Measurements from ENCODE around the gene SOWAHC.
"Not testable (repeated sequence)": the region's sequence is repeated elsewhere in the genome, so short reads cannot be mapped to it uniquely, and the experiment has no call there.

The SOWAHC gene

DNA sequence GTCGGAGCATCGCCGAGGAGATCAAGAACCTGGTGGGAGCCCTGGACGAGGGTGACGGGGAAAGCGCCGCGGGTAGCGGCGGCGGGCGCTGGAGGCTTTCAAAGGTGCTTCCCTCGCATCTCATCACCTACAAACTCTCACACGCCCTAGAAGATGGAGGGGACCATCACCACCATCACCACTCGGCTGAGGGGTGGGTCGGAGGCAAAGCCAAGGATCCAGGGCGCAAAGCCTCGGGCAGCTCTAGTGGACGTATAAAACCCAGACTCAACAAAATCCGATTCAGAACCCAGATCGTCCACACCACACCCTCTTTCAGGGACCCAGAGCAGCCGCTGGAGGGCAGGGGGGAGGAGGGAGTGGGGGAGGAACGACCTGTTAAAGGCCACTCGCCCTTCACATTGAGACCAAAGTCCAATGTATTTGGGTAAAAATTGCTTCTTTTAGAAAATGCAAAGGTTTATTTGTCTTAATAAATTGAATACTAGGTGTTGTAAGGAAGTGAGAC is 1.5 kb downstream of the SOWAHC start:
- no peak for DNase-seq

DNA sequence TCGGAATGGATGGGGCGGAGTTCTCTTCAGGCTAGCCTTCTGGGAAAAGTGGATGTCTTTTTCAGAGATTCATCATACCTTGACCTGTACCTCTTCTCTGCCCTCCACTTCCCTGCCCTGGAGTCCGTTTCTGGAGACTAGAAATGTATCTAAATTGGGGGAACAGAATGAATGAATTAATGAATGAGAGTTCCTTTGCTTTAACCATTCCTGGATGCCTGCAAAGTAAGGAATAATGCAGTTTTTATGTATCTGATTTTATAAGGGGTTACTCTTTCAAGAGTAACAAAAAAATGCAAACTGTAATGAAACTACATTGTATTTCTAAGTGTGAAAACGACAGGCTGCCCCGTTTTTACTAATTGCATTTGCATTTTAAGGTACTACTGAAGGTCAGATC is 2.0 kb downstream of the SOWAHC start:
- no peak for DNase-seq

DNA sequence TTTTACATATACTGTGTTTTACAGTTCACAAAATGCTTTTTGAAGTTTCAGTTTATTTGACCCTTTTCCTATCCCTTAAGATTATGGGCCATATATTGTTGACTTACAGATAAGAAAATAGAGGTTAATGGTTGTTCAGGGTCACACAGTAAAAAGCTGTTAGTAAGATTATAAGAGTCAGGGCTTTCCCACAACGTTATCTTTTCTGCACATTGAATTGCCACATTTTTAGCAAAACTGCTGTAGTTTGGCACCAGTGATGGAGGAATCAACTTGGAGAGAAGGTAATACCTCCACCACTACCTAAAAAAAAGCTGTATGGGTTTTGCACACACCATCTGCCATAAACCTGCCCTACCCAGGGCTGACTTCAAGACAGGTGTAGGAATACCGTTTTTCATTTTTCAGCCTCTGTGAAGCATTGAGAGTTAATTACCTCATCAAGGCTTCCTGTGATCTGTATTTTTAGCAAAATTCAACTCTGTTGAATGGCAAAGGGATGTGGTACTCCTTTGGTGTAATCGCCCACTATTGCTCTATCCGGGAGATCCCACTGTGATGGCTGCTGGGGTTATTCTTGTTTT is 5.0 kb downstream of the SOWAHC start:
- DNase-seq: no peak

DNA sequence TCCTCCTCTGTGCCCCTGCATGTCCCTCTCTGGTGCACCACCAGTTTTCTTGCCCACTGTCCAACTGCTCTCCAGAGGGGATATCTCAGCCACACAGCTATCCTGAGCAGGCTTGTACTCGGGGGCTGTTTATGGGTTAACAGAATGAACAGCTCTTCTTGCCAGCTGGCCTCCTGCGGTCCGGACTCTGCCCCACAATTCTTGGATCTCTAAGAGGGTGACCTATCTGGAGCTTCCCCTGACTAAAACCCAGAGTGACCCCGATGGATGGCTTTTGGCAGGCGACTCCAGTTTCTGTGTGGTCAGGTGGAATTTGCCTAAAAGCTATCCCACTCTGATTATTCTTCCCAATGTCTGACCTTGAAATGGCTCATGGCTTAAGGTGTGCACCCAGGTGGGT is 9.1 kb downstream of the SOWAHC start:
- no peak for DNase-seq

DNA sequence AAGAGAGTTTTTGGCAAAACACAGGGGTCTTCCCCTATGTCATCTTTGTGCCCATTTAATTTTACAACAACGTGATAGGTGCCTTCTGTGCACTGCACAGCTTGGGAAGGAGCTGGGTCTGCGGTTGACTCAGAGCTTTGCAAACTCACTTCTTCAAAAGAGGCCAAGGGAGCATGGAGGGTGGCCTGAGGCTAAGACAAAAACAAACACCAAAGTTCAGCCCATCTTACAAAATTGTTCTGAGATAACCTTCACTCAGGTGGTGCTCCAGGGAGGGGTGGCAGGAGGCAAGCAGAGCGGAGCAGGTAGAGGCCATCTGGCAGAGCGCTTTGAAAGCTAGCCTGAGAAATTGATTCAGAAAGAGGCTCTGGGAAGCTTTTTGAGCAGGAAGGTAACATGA is 9.8 kb downstream of the SOWAHC start:
- no peak for DNase-seq

DNA sequence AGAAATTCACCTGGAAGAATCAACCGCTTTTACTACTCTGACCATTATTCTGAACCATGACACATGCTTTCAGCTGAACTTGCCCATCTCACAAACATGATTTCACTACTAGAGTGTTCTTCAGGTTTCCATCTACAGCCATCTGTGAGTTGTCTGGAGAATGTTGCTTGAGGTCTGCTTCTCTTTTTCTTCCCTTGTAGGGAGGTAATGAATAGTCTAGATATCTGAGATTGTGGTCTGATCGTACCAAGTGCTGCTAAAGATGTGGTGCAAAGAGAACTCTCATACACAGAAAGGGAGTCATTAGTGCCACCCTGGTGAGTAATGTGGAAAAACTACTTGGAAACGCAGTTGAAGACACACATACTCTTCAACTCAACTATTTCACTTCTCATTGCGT is 10.2 kb downstream of the SOWAHC start:
- DNase-seq: no peak

DNA sequence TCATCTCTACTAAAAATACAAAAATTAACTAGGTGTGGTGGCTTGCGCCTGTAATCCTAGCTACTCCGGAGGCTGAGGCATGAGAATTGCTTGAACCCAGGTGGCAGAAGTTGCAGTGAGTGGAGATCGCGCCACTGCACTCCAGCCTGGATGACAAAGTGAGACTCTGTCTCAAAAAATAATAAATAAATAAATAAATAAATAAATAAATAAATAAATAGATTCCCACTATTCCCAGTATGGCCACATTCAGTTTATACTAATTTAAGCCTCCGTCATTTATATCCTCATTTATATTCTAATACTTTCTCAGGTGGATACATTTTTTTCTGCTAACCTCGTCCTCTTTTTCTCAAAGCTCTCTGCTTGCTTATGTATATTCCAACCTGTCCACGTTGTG is 14.2 kb downstream of the SOWAHC start:
- not testable (repeated sequence) for DNase-seq

DNA sequence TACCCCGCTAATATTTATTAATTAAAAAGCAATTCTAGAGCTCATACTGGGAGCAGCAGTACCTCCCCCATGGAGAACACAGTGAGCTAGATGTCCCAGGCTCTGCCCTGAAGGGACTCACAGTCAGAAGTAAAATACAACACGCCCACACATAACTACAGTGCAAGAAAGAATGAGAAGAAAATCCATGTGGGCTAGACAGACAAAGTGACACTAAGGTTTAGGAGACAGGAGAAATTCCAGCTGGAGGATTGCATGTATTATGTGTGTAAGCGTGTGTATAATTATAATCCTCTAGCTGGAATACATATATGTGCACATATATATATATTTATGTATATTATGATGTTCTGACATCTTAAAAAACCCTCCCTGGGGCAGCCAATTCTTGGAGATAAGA is 15.7 kb downstream of the SOWAHC start:
- no peak for DNase-seq

DNA sequence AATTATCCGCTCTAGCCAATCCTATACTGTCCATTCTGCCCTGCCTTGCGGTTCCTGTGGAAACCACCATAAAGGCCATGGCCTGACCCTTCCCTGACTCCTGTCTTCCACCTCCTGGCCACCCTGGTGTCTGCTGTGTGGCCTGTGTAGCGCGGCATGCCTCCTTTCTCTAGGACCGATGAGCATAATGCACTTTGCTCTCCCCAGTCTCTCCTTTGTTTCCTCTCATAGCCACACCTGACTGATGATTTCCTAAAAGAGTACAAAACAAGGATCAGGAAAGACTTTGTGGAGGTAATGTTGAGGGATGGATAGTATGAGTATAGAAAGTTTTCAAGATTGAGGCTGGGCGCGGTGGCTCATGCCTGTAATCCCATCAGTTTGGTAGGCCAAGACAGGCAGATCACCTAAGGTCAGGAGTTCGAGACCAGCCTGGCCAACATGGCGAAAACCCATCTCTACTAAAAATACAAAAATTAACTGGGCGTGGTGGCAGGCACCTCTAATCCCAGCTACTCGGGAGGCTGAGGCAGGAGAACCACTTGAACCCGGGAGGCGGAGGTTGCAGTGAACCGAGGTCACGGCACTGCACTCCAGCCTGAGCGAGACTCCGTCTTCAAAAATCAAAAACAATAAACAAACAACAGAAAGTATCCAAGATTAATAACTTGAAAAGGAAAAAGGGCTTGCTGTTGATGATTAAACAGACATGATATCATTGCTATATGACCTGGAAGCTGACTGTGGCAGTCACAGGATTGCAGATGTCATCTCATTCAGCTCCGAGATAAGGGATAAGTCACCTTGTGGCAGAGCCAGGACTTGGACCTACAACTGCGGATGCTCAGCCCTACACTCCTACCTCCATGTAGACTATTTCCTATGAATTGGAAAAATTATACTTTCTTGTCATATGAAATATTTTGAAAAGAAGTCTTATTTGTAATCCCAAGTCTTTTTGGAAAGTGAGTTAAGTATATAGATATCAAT is 16.6 kb downstream of the SOWAHC start:
- DNase-seq: no peak

DNA sequence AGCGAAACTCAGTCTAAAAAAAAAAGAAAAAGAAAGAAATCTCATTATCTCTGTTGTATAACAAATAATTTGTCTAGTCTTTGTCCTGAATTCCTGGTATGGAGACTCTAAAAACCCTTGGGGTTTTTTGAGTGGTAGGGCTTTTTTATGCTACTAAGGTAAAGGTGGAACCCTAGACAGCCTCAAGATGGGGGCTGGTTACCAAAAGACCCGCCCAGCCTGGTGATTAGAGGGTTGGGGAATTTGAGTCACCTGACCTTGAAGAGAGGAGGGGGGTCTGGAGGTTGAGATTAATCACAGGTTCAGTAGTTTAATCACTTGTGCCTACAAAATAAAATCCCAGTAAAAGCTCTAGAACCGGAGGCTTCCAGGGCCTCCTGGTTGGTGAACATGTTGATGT is 17.6 kb downstream of the SOWAHC start:
- no peak for DNase-seq

DNA sequence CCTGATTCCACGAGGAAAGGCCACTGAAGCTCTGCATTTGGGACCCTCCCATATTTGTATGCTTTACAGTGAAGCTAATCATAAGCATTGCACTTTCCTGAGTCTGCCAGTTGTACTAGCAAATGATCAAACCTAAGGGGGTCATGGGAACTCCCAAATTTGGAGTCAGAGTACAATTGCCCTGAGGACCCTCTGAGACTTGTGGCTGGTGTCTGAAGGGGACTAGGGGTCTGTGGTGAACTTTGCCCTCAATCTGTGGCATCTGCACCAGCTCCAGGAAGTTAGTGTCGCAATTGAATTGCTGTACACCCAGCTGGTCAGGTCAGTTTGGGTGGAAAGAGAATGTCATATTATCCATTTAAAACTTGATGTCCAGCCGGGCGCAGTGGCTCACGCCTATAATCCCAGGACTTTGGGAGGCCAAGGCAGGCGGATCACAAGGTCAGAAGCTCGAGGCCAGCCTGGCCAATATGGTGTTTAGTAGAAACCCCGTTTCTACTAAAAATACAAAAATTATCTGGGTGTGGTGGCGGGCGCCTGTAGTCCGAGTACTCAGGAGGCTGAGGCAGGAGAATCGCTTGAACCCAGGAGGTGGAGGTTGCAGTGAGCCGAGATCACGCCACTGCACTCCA is 18.1 kb downstream of the SOWAHC start:
- no peak for DNase-seq

DNA sequence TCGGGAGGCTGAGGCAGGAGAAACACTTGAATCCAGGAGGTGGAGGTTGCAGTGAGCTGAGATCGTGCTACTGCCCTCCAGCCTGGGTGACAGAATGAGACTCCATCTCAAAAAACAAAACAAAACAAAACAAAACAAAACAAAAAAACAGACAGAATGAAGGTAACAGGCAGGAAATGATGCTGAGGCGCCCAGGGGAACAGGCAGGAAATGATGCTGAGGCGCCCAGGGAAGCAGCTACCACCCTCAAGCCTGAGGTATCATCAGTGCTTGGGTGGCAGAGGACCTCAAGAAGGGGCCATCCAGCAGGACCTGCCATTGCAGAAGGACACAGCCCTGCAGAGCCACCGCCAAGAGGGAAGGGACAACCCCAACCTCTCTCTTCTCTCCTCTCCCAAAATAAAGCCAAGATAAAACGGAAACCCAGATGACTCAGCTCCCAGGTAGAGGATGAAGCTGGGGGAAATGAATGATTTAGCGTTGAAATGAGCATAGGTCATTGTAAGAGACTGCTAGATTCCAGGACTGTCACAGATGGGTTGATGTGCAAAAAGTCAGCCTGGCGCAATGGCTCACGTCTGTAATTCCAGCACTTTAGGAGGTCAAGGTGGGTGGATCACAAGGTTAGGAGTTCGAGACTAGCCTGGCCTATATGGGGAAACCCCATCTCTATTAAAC is 19.3 kb downstream of the SOWAHC start:
- no peak for DNase-seq

DNA sequence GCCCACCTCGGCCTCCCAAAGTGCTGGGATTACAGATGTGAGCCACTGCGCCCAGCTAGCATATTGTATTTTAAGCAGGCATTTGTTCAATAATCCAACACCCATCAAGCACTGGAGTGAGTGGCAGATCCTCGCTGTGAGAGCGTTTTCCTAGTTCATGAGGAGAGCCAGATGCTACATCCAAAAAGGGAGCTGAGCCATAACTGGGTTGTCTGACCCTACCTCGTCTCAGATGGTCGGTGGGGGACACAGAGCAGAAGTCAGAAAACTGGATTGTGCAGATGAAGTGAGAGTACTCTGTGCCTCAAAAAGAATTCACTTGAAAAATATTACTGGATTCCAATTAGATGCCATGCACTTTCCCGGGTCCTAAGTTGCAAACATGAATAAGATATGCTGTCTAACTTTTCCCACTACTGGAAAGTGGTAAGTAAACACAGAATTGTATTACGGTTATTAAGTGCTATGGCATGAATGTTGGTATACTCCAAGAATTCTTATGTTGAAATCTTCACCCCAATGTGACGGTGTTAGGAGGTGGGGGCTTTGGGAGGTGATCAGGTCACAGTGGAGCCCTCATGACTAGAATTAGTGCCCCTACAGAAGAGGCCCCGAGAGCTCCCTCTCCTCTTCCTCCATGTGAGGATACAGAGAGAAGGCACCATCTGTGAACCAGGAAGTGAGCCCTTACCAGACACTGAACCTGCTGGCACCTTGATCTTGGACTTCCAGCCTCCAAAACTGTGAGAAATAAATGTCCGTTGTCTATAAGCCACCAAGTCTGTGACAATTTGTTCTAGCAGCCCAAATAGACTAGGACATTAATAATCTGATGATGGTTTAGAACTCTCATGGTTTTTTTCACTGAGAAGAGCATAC is 21.5 kb downstream of the SOWAHC start:
- DNase-seq: no peak

DNA sequence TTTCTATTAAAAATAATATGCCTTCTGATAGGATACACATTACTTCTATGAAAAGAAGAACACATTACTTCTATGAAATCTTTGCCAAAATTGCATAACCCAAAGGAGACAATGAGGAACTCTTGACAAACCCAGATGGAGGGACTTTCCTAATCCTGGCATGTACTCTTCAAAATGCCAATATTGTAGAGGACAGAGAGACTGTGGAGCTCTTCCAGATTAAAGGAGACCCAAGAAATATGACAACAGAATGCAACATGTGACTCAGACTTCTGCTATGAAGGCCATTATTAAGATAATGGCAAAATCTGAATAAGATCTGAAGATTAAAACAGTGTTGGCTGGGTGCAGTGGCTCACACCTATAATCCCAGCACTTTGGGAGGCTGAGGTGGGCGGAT is 22.2 kb downstream of the SOWAHC start:
- no peak for DNase-seq

DNA sequence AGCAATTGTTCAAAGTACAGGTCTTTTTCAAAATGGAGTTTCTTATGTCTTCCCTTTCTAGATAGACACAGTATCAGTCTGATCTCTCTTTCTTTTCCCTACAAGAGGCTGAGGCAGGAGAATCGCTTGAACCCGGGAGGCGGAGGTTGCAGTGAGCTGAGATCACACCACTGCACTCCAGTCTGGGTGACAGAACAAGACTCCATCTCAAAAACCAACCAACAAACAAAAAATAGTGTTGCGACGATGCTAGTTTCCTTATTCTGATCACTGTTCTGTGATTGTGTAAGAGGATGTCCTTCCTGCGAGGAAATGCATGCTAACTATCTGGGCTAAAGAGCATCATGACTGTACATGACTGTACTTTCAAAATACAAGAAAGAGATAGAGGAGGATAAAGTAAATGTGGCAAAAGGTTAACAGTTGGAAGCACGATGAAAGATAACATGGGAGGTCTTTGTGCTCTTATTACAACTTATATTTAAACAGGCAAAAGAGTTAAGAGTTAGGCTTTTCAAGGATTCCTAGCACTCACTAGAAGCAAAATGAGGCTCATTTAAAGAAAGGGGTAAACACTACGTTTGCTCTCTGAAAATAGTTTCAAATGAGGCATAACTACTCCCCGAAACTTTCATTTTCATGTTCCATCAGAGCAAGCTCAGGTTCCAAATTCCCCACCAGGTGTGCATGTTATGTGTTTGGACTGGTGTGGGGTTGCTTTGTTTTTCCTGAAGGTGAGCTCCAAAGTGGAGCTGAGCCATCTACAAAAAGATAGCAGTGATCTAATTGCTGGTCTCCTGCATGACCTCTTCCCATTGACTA is 23.8 kb downstream of the SOWAHC start:
- no peak for DNase-seq

DNA sequence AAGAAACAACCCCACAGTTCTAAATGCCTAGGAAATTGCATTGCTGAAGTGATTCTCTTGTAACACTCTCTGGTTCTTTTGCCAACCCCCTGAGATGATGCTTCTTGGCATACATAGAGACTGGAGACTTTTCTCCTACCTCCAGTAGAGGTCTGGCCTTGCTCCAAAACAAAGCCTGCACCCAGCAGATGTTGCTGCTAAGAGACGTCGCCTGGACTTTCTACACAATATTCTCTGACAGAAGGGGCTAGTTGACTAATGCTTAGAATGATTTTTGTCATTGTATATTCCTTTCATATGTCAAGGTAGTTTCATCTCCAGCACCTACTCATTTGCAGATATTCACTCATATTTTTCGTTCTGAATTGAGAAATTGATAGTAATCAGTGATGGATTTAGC is 24.6 kb downstream of the SOWAHC start:
- no peak for DNase-seq

DNA sequence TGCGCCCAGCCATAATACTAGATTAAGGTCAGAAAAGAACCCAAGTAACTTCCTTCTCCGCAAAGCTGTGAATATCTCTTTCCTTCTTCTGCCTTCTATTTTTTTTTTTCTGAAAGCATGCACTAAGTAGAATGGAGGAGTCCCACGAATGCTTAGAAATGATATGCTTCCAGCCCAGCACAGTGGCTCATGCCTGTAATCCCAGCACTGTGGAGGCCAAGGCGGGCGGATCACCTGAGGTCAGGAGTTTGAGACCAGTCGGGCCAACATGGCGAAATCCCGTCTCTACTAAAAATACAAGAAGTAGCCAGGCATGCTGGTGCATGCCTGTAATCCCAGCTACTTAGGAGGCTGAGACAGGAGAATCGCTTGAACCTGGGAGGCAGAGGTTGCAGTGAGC is 25.8 kb downstream of the SOWAHC start:
- DNase-seq: not testable (repeated sequence)

DNA sequence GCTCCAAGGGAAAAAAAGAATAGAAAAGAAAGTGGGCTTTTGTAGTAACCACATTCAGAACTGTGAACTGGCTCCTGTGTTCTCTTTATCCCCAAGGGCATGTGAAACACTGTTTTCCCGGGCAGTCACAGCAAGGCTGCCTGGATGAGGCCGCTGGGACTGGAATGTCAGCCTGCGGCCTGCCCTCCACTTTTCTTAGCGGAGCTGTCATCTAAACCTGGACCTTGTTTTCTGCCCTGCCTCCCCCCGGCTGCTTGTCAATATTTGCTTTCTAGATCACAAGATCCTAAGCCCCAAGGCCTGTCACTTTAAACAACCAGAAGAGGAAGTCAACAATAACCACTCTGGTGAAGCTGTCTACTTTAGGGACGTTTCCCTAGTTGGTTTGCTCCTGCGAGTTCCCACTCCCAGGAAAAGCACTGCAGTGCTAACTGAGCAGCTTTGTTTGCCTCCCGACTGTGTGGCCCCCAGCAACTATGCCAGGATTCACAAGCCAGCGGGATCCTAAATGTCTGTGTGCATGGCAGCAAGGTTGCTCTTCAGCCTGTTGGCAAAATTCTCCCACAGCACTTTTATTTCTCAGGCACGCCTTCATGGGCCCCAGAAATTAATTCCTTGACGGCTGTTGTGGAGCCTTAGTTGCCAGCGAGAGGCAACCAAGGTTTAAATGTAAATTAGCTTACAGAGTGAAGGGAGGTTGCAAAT is 30.6 kb downstream of the SOWAHC start:
- no peak for DNase-seq

DNA sequence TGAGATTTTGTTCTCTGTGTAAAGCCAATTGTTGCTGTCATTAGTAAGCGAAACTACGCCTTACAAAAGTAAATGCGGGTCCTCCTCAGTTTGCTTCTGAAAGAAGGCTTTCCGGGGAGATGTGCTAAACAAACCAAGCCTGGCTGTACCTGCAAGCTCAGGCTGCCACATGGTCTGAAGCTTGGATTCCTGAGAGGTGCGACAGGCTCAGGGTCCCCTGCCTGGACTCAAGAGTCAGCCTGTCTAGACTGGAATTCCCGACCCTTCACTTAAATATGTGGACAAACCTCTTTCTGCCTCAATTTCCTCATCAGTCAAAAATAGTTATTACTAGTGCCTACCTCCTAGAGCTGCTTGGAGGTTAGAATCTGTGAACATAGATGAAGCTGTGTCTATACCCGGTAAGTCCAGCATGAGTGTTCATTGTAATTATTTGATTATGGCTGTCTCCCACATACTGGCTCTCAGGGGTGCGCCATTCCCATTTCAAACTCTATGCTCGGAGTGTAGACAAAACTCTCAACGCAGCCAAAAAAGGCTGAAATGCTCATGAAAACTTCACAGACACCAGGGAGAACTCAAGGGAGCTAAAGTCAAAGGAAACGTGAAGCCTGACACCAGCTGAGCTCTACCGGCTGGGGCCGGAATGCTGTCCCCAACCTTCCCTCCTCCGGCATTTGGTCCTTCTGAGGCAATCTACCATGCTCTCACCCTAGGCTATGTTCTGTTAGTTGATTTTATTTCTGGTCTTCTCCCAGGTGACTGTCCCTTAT is 31.4 kb downstream of the SOWAHC start:
- no peak for DNase-seq

DNA sequence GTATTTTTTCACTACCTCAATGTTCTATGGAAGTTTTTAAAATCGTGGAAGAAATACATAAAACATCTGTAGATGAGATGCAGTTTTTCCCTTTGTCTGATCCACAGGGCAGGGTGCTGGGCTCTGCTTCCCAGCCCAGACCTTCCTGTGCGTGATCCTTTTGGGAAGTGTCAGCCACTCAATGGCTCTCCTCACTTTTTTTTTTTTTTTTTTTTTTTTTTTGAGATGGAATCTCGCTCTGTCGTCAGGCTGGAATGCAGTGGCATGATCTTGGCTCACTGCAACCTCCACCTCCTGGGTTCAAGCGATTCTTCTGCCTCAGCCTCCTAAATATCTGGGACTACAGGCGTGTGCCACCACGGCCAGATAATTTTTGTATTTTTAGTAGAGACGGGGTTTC is 32.8 kb downstream of the SOWAHC start:
- DNase-seq: no peak

Data from KG1 (cell line).